Activated naive CD4-positive, alpha-beta T cell treated with anti-CD3 and anti-CD28 coated beads, Interleukin-2, amount 50 U/mL, for 72 hours (primary cell): Measurements from ENCODE around the gene ULK1. TPM values are rescaled to one million over a fixed set of nuclear protein-coding genes. Genes with fewer than 3 reads are reported as not detected.

Source experiments
- ATAC-seq, 2 donors: fragments of 150-1000 bp; cut with Tn5 transposase; 2 replicates each; pipeline ENCODE4 v1.10.0; 2021; ENCODE audit warnings: mild to moderate bottlenecking in 2 of 2, moderate library complexity in 2 of 2
- DNase-seq, 2 donors: peaks; one replicate each; pipeline ENCODE4 v3.0.0; 2021 to 2022; ENCODE audit warnings: low spot score in 2 of 2
- H3K27ac Mint-ChIP-seq, 2 donors: one replicate each; pipeline ENCODE4 v1.8.0; 2022; ENCODE audit warnings: mild to moderate bottlenecking in 2 of 2, mixed read lengths in 2 of 2
- H3K36me3 Mint-ChIP-seq, 2 donors: one replicate each; pipeline ENCODE4 v1.8.0; 2022; ENCODE audit warnings: mixed read lengths in 2 of 2
- H3K9me3 Mint-ChIP-seq, 2 donors: one replicate each; pipeline ENCODE4 v1.8.0; 2022; ENCODE audit warnings: mixed read lengths in 2 of 2
- total RNA-seq, 2 donors: library from RNA; stranded (reverse); gene quantifications; one replicate each; pipeline ENCODE4 v1.2.3, GENCODE V29; 2022

ULK1 gene
- total RNA-seq, 2 donors from 2014 or later = 17.1 to 33.9 TPM

DNA sequence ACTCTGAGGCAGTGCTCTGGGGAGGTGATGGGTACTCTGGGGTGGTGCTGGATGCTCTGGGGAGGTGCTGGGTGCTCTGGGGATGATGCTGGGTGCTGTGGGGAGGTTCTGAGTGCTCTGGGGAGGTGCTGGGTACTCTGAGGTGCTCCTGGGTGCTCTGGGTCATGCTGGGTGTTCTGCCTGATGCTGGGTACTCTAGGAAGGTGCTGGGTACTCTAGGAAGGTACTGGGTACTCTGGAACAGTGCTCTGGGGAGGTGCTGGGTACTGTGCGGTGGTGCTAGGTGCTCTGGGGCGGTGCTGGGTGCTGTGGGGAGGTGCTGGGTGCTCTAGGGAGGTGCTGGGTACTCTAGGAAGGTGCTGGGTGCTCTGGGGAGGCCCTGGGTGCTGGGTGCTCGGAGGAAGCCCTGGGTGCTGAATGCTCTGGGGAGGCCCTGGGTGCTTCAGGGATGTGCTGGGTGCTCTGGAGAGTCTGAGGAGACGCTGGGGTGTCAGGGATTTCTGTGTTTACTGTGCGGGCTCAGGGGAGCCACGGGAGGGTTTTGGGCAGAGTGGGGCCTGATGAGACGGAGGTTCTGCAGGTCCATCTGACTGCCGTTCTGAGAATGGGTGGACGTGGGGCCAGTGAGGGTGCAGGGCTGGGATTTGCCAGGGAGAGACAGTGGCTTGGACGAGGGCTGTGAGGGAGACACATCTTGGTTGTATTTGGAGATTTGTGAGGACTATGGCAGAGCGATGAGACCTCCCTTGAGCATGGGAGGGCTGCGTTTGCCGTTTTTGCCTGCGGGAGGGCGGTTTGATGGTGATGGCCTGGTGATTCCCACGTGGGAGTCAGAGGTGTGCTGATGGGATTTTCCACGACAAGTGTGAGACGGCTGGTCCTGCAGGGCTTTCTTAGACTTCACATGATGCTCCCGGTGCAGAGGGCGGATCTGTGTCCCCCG, 36.2 kb upstream of the ULK1 start:
- ATAC-seq = no peak
- DNase-seq = no peak
- Mint-ChIP-seq H3K27ac (peak overlapping the region; percentile 25 to 26), H3K9me3 (no peaks in the 10 kb centered on the region), H3K36me3 (no peaks in the 10 kb centered on the region)

DNA sequence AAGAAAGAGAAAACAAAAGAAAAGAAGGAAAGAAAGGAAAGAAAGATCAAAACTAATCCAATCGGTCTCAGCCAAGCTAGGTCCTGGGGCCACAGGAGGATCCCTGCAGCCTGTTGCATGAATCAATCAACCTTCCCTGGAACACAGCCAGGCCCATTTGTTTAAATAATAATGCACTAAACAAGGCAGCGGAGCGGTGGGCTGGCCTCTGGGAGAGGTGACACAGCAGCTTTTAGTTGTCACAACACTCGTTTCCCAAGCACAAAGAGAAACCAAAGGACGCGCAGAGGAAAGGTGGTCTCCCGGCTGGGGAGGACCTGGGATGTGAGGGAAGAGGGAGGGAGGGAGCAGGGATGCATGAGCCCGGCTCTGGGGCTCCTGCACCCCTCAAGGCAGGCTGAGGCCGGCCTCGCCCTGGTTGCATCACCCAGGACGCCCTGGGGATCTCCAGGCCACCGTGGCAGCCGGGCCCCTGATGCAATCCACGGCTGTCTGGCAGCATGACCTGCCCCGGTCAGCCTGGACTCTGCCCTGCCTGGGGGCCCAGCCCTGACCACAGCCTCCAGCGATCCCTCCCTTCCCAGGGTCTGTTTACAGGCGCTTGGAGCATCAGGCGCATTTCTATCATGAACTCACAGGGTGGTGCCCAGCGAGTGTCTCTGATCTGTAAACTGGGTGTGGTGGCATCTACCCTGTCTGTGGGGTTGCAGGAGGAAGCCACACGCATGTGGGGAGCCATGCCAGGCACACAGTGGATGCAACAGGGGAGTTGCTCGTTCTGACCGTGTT, 33.8 kb upstream of the ULK1 start:
- DNase-seq (no peak), ATAC-seq (no peak)
- no peaks in the 10 kb centered on the region for H3K36me3 Mint-ChIP-seq
- no peaks in the 10 kb centered on the region for H3K9me3 Mint-ChIP-seq
- no peak overlapping the region for H3K27ac Mint-ChIP-seq

DNA sequence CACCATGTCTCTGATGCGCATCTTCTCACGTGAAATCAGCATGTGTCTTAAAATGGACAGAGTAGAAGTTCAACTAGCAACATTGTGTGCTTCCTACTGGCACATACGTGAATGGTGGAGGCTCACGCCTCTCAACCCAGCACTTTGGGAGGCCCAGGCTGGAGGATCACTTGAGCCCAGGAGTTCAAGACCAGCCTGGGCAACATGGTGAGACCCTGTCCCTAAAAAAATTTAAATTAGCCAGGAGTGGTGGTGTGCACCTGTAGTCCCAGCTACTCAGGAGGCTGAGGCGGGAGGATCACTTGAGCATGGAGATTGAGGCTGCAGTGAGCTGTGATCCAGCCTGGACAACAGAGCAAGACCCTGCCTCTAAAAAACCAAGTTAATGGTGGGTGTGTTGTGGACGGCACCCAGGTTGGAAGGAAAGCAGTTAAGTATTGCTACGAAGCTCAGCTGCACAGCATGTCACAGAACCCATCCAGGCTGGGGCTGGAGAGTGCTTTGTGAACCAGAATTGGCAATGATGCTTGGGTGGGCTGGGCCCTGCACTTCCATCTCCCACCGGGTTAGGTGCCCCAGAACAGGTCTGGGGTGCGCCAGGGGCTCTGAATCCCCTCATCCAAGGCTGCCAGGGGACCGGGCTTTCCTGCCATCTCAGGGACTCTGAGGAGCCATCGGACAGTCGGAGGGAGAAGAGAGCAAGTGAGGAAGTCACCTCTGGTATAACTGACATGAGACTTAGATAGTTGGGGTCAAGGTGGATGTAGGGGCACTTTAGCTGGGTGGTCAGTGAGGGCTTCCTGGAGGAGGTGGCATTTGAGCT, 33.0 kb upstream of the ULK1 start:
- Mint-ChIP-seq H3K36me3 (no peaks in the 10 kb centered on the region), H3K9me3 (no peaks in the 10 kb centered on the region), H3K27ac (no peak overlapping the region)
- DNase-seq = no peak
- ATAC-seq = no peak

DNA sequence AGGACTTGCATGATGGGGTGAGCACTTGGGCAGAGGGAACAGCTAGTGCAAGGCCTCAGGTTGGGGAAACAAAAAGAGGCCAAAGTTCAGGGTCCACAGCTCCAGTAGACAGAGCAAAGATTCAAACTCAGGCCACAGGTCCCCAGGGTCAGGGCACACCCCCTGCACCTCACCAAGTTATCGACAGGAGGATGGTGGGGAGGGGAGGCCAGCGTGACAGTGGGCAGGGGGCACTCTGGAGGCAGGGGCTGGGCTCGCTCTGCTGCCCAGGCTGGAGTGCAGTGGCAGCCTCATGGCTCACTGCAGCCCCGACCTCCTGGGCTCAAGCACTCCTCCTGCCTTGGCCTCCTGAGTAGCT, 32.4 kb upstream of the ULK1 start:
- no peaks in the 10 kb centered on the region for H3K9me3 Mint-ChIP-seq
- ATAC-seq (no peak), DNase-seq (no peak)
- H3K36me3 Mint-ChIP-seq = no peaks in the 10 kb centered on the region
- no peak overlapping the region for H3K27ac Mint-ChIP-seq

DNA sequence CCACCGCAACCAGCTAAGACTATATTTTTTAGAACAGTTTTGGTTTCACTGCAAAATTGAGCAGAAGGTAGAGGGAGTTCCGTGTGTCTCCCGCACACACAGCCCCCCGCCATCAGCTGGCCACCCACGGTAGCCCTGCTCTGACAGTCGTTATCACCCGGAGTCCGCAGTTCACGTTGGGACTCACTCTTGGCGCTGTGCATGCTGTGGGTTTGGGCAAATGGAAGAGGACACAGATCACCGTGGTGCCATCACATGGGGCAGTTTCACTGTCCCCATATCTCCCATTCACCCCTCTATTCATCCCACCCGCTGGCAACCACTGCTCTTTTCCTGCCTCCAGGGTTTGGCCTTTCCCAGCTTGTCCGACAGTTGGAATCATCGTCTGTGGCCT, 31.8 kb upstream of the ULK1 start:
- no peaks in the 10 kb centered on the region for H3K36me3 Mint-ChIP-seq
- H3K27ac Mint-ChIP-seq = no peak overlapping the region
- ATAC-seq (no peak), DNase-seq (no peak)
- H3K9me3 Mint-ChIP-seq = no peaks in the 10 kb centered on the region

DNA sequence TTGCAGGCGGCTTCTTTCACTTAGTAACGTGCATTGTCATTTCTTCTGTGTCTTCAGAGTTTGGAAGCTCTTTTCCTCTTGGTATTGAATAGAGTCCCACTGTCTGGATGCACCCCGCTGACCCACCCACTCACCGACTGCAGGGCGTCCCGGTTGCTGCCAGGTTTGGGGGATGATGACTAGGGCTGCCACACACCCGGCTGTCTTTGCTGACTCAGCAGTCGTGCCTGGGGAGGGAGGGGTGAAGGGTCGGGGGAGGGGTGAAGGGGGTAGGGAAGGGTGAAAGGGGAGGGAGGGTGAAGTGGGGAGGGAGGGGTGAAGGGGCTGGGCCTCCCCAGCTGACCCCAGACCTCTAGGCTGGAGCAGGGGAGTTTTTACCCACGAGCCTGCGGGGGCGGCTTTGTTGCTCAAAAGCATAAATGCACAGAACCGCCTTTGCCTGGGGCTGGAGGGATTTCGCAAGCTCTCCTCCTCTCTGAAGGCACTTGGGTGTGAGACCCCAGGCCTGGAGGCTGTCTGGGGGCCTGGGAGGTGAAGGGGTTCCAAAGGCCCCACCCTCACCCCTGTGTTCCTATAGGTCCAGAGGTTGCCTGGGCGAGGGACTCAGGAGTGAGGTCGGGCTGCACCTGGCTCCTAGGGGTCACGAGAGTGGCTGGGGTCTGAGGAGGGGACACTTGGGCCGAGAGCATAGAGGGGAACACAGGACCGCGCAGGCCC, 31.3 kb upstream of the ULK1 start:
- ATAC-seq = no peak

DNA sequence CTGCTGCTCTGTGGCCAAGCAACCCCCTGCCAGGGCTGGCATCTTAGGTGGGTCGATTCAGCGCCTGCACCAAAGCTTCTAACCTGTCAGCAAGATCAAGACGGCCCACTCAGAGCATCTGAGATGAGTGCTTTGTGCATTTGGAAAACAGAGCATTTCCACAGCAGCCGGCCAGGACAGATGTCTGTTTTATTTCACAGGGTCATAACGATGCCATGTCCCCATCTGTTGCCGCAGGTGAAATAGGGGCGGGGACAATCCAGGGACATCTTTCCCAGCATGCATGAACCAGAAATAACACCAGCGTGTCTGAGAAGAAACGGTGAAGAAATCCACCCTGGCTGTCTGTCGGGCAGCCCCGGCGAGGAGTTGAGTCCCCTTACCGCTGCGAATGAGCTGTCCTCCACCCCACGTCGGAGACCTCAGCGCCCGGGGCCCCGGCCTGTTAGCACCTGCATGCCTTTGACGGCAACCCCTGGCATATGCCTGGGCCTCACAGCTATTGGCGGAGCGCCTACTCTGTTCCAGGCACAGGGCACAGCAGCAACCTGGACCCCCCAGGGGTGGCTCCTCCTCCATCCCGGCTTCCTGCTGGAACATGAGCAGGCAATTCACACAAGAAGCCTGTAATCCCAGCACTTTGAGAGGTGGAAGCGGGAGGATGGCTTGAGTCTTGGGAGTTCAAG, 30.6 kb upstream of the ULK1 start:
- H3K9me3 Mint-ChIP-seq = no peaks in the 10 kb centered on the region
- H3K27ac Mint-ChIP-seq = no peak overlapping the region
- no peaks in the 10 kb centered on the region for H3K36me3 Mint-ChIP-seq
- DNase-seq (no peak), ATAC-seq (no peak)

More for the DNA sequence above, 31.3 kb upstream of the ULK1 start:
- no peaks in the 10 kb centered on the region for H3K36me3 Mint-ChIP-seq
- no peaks in the 10 kb centered on the region for H3K9me3 Mint-ChIP-seq
- DNase-seq = no peak
- no peak overlapping the region for H3K27ac Mint-ChIP-seq

DNA sequence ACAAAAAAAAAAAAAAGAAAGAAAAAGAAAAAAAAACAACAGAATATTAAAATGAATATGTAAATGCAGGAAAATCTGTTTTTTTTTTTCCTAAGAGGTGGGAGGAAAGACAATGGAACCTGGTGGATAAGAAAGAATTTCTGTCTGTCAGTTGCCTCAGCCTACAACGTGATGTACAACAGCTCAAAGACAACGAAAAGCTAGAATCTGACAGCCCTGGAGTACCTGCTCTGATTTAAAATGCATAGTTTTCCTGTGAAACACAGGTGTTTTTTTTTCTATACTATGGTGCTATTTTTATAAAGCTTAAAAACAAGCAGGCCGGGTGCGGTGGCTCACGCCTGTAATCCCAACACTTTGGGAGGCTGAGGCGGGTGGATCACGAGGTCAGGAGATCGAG, 30.0 kb upstream of the ULK1 start:
- Mint-ChIP-seq H3K27ac (peak overlapping the region in 1 of 2 donors; percentile 65), H3K36me3 (no peaks in the 10 kb centered on the region), H3K9me3 (no peaks in the 10 kb centered on the region)
- ATAC-seq (no peak), DNase-seq (no peak)

DNA sequence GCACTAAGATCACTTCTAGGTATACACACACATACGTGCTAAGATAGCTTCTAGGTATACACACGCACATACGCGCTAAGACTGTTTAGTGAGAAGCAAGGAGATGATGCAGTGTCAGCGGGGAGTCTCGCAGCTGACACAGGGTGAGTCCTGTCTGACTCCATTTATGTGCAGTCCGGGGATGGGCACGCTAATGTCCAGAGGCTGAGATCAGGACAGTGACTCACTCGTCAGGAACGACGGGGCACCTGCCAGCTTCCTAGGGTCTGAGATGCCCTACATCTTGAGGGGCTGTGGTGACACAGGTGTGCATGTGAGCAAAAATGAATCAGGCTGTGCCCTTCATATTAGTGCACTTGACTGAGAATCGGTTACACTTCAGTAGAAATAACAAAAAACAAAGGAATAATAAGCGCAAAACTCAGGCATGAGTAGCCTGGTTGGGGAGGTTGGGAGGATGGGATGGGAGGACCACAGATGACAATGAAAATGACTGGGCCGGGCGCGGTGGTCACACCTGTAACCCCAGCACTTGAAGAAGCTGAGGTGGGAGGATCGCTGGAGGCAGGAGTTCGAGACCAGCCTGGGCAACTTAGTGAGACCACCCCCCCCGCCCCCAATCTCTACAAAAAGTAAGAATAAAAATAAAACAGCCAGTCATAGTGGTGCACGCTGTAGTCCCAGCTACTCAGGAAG, 29.1 kb upstream of the ULK1 start:
- Mint-ChIP-seq H3K27ac (no peak overlapping the region), H3K9me3 (no peaks in the 10 kb centered on the region), H3K36me3 (no peaks in the 10 kb centered on the region)
- no peak for DNase-seq
- ATAC-seq = no peak

DNA sequence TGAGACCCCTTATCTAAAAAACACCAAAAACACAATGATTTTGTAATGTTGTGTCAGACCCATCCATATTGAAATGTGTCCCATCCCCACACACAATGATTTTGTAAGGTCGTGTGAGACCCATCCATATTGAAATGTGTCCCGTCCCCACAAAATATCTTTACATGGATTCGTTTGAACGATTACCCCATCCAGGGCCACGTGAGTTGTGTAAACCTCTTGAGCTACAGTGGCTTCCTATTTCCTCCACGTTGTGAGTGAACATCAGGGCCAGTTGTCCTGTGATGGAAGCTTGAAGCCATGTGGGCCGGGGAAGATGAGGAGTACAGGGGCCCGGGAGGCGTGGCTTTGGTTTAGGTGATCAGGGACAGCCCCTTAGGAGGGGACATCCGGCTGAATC, 27.0 kb upstream of the ULK1 start:
- Mint-ChIP-seq H3K27ac (no peak overlapping the region), H3K9me3 (no peaks in the 10 kb centered on the region), H3K36me3 (no peaks in the 10 kb centered on the region)
- ATAC-seq (no peak), DNase-seq (no peak)

DNA sequence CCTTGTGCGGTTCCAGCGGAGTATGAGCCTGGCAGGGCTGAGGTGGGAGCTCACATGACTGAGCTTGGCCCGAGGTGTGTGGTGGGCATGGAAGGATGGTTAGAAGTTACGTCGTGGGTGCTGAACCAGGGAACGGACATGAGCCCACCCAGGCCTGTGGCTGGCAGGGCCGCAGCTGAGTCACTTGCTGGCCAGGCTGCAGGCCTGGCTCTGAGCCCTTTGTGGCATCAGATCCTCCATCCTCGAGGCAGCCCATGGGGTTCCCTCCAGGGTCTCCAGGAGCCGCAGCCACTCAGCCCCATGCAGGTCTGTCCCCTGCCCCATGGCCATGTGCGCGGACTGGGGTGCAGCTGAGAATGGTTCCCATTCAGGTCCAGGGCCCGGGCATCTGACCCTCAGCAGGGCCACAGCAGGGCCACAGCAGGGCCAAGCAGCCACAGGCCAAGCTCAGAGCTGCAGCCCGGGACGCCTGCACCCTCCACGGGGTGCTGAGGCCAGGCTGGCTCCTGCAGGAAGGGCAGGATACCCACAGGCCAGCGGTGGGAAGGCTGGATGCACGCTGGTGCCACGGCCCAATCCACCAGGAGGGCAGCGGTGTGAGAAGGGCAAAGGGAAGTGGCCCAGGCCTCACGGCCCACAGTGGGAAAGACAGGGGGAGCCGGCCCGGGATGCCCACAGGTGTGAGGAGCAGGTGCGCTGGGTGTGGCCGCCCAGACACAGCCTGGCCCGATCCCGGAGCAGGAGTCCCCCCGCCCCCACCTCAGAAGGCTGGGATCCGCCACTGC, 26.3 kb upstream of the ULK1 start:
- no peaks in the 10 kb centered on the region for H3K36me3 Mint-ChIP-seq
- H3K9me3 Mint-ChIP-seq = peaks cover 0 to under 1% of the 10 kb centered on the region in 2 donors
- ATAC-seq (no peak), DNase-seq (no peak)
- H3K27ac Mint-ChIP-seq = no peak overlapping the region

DNA sequence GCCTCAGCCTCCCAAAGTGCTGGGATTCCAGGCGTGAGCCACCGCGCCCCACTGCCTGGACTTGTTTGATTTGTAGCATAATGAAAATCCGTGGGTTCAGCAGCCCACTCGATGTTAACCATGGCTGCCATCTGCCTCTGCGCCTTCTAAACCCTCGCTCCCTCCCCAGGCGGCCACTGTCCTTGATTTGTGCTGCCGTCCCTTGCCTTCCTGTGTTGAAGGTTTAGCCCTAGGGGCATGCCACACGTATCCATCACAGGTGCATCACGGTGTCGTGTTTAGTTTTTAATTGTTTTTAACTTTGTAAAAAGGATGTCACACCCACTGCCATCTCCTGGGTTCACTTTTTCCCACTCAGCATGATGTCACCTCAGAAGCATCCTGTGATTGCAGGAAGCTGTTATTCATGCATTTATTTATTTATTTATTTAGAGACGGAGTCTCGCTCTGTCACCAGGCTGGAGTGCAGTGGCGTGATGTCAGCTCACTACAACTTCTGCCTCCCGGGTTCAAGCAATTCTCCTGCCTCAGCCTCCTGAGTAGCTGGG, 24.5 kb upstream of the ULK1 start:
- ATAC-seq (no peak), DNase-seq (no peak)
- Mint-ChIP-seq H3K36me3 (no peaks in the 10 kb centered on the region), H3K9me3 (peaks cover 0 to 8% of the 10 kb centered on the region in 2 donors), H3K27ac (no peak overlapping the region)

DNA sequence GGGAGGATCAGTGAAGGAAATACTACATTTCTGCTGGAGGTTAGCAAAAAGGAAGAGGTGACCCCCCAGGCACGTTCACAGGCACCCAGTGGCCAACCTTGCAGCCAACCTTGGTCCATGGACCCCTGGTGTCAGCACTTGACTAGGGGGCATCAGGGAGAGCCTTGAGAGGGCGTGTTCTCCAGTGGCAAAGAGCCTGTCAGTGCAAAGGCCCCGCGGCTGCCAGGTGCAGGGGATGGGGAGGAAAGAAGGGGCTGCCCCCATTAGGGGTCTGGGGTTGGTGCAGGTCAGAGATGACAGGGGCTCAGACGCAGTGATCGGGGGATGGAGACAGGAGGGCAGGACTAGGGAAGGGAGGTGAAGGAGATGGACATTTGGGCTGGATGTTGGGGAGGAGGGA, 22.7 kb upstream of the ULK1 start:
- H3K9me3 Mint-ChIP-seq = peaks cover 0 to 8% of the 10 kb centered on the region in 2 donors
- ATAC-seq (no peak), DNase-seq (no peak)
- H3K27ac Mint-ChIP-seq = no peak overlapping the region
- no peaks in the 10 kb centered on the region for H3K36me3 Mint-ChIP-seq

DNA sequence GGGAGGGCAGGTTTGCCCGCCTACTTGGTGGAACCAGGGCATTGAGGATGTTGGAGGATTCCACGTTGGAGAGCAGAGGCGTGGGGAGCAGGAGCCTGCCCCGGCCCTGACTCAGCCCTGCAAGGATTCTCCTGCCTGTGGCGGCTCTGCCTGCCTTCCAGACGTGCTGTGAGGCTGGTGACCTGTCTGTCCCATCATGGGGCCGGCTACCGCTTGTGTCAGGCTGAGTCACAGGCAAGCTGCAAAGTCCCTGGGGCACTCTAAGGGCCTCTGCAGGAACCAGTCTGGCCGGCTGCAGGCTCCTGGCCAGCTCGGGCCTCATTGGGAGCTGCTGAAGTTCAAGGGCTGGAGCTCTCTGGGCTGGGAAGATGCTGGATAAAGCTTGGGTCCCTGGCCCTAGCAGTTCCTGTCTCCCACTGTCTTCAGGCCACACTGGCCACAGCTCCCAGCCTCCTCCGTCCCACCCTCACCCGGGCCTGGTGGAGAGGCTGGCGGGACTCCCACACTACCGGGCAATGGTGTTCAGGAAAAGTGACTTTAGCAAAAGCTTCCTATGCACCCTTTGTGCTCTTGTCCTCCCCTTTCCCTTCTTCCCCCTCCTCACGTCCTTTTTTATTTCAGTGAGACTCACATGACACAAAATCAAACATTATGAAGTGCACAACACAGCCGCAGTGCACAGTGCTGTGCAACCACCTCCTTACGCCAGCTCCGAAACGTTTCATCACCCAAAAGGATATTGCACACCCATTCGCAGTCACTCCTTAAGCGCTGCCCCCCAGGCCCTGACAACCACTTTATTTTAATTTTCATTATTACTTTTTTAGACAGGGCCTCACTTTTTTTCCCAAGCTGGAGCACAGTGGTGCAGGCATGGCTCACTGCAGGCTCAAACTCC, 22.0 kb upstream of the ULK1 start:
- H3K27ac Mint-ChIP-seq = no peak overlapping the region

More for the DNA sequence above, 22.0 kb upstream of the ULK1 start:
- no peak for DNase-seq
- no peak for ATAC-seq
- Mint-ChIP-seq H3K9me3 (peaks cover 0 to 8% of the 10 kb centered on the region in 2 donors), H3K36me3 (no peaks in the 10 kb centered on the region)
